IPS-15b (cell line): ENCODE measurements around the gene DIAPH3.

Source experiments
- H3K27me3 ChIP-seq: one replicate; pipeline ENCODE4 v1.6.1; 2013; ENCODE audit warnings: low read length; ENCODE audit not compliant: control insufficient read depth, insufficient read depth
- H3K36me3 ChIP-seq: one replicate; pipeline ENCODE4 v1.6.1; 2013; ENCODE audit warnings: low read length; ENCODE audit not compliant: control insufficient read depth, insufficient read depth
- H3K4me1 ChIP-seq: one replicate; pipeline ENCODE4 v1.6.1; 2013; ENCODE audit warnings: mild to moderate bottlenecking, low read length; ENCODE audit not compliant: control insufficient read depth, insufficient read depth
- H3K4me3 ChIP-seq: one replicate; pipeline ENCODE4 v1.5.1; 2013; ENCODE audit warnings: low read depth, low read length
- H3K9ac ChIP-seq: one replicate; pipeline ENCODE4 v1.6.1; 2013; ENCODE audit warnings: low read depth, mild to moderate bottlenecking, low read length
- H3K9me3 ChIP-seq: one replicate; pipeline ENCODE4 v1.6.1; 2013; ENCODE audit warnings: mild to moderate bottlenecking, low read length; ENCODE audit not compliant: control insufficient read depth, insufficient read depth

DIAPH3 gene

DNA sequence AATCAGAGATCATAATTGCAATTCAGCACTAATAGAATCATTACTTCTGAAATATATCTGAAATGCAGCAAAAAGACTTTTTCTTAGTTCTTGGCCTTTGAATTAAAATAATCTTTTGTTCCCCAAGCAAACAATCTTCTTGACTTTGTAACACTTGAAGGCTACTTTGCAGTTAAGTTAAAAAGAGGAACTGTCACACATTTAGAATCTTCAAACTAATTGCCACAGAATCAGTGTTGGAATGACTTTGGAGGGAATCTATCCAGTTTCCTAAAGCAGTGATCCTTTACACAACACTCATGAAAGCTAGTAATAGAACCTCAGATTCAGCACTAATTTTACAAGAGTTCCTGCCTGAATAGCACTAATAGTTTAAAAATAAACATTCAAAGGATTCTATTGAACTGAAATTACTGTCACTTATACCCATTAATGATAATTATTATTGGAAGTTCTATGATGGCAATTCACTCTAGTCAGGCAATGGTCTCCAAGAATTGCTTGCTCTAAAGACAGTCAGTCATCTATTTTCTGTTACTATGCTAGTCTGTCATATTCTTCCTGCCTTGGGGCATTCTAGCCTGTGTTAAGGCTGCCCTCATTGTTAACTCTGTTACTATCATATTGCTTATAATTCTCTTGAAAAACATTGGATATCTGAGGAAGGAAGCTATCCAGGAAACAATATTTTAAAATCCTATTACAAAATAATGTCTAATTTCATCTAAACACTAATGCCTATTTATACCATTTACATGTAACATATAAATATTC lies 362.4 kb downstream of the DIAPH3 start:
- Histone ChIP-seq H3K27me3 (no peaks in the 10 kb centered on the region), H3K4me1 (peaks cover 3% of the 10 kb centered on the region), H3K36me3 (no peaks in the 10 kb centered on the region), H3K9me3 (no peaks in the 10 kb centered on the region), H3K9ac (no peak overlapping the region), H3K4me3 (no peak overlapping the region)

DNA sequence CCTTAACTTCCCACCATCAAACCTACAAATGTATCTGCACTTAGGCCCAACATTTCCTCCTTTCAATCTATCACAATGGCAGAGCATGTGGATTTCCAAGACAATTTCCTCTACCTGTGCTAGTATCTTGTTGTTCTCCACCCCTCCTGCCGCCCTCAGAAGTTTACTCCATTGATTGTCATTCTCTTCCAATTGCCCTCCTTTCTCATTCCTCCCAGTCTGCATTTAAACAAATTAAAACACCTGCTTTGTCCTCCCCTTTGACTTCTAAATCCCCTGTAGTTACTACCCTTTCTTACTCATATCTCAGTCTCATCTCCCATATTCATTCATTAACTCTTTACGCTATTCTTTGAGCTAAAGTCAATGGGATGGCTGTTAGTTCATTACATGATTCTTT lies 370.6 kb downstream of the DIAPH3 start:
- Histone ChIP-seq H3K9me3 (no peaks in the 10 kb centered on the region), H3K36me3 (no peaks in the 10 kb centered on the region), H3K4me3 (no peak overlapping the region), H3K9ac (no peak overlapping the region), H3K27me3 (no peaks in the 10 kb centered on the region), H3K4me1 (peaks cover 15% of the 10 kb centered on the region)

DNA sequence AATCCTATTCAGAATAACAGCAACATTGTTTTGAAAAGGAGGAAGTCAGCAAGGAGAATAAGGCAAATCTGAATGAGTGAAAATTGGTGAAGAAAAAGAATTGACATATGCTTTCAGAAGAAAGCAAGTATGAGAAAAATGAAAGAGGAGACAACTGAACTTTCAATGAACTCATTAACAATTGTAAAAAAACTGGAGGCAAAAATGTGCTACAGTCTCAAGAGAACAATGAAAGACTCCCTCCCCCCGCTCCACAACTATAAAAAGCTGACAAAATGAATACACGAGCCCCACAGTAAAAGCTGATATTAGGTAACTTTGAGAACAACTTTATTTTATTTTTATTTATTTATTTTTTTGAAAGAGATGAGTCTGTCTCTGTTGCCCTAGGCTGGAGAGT lies 373.1 kb downstream of the DIAPH3 start:
- H3K4me3 ChIP-seq, result no peak overlapping the region
- no peaks in the 10 kb centered on the region for H3K36me3 ChIP-seq
- no peaks in the 10 kb centered on the region for H3K9me3 ChIP-seq
- H3K27me3 ChIP-seq, result no peaks in the 10 kb centered on the region
- peaks cover 15% of the 10 kb centered on the region for H3K4me1 ChIP-seq
- H3K9ac ChIP-seq, result no peak overlapping the region

DNA sequence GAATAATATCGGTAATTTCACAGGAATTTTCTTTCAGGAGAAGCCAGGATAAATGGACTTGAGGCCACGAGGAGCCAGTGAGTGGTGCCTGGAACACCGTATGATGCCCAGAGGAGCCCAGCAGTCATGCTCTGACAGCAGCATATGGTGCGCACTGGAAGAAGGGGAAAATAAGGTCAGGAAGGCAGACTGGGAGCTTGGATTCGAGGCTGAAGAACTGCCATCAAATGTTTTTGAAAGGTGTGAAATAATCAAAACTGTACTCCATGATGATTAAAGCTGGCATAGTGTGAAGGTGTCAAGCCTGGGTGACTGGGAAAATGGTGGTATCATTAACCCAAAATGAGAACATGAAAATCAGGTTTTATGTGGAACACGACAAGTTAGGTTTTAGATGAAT lies 374.2 kb downstream of the DIAPH3 start:
- Histone ChIP-seq H3K9ac (no peak overlapping the region), H3K9me3 (no peaks in the 10 kb centered on the region), H3K27me3 (no peaks in the 10 kb centered on the region), H3K4me3 (no peak overlapping the region), H3K4me1 (peaks cover 15% of the 10 kb centered on the region), H3K36me3 (no peaks in the 10 kb centered on the region)

DNA sequence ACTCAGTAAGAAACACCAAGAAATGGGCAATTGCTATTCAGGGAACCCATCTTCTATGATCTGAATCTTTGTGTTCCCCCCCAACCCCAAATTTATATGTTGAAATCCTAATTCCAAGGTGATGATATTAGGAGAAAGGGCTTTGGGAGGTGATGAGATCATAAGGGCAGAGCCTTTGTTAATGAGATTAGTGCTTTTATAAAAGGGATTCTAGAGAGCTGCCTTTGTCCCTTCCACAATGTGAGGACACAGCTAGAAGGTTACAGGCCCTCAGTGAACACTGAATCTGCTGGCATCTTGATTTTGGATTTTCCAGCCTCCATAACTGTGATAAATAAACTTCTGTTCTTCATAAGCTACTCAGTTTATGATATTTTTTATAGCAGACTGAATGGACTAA lies 376.0 kb downstream of the DIAPH3 start:
- Histone ChIP-seq H3K4me1 (peaks cover 6% of the 10 kb centered on the region), H3K9me3 (no peaks in the 10 kb centered on the region), H3K9ac (no peak overlapping the region), H3K4me3 (no peak overlapping the region), H3K36me3 (no peaks in the 10 kb centered on the region), H3K27me3 (no peaks in the 10 kb centered on the region)

DNA sequence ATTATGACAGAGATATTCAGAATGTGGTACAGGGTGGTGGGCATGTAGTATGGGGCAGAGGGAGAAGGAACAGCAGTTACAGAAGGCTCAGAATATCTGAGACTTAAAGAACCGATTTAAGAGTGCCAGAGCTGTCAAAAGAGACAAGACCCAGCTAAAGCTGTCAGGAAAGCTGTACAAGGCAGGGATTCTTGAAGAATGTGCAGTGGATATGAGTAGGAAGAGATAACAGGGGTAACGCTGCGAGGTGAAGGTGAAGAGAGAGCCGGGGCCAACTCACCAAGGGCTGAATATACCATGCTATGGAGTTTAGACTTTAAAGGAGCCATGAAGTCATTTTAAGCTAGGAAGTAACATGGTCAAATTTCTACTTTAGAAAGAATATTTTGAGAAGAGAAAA lies 381.0 kb downstream of the DIAPH3 start:
- Histone ChIP-seq H3K4me3 (no peak overlapping the region), H3K9me3 (no peaks in the 10 kb centered on the region), H3K36me3 (no peaks in the 10 kb centered on the region)

DNA sequence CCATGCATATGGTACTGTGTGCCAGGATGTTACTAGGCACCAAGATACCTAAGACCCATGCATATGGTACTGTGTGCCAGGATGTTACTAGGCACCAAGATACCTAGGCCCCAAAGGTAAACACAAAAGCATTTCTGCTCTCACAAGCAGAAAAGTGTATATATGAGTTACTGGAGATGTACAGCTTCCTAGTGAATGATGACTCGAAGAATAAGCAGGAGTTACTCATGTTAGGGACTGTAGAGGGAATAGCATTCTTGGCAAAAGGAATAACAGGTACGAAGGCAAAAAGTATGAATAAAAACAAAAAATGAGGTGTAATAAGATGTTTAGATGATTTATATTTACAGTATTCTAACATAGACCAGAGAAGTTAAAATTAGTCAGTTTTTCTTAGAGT lies 383.7 kb downstream of the DIAPH3 start:
- Histone ChIP-seq H3K9ac (no peak overlapping the region), H3K4me1 (no peaks in the 10 kb centered on the region), H3K36me3 (no peaks in the 10 kb centered on the region), H3K27me3 (no peaks in the 10 kb centered on the region), H3K4me3 (no peak overlapping the region), H3K9me3 (no peaks in the 10 kb centered on the region)

More for the DNA sequence above, 381.0 kb downstream of the DIAPH3 start:
- no peak overlapping the region for H3K9ac ChIP-seq
- no peaks in the 10 kb centered on the region for H3K4me1 ChIP-seq
- H3K27me3 ChIP-seq, result no peaks in the 10 kb centered on the region

DNA sequence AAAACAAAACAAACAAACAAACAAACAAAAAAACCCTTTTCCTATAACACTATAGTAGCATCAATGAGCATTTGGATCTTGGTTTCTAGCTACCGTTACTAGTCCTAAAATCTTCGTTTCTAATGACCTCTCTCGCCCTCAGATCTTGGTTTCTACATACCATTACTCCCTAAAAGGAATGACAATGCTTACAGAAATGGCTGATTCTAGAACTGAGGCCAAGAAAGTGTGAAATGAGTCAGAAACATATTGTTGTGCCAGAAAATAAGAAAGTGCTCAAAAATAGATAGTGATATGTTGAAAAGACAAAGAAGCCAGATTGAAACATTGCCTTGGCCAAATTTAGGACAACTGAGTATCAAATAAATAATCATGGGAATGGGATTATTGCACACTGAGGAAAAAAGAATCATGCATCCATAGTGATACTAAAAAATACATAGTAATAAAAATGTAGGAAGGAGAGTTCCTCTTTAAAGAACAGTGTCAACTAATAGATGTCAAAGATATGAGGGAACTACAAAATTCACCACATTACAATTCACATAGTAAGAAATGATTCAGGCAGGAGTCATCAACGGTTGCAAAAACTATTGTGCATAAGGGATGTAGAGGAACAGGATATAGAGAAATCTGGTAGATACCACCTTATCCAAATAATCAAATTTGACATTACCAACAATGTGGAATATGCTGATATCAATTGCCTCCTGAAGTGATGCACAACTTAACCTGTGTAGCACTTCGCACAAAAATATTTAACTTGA lies 386.6 kb downstream of the DIAPH3 start:
- Histone ChIP-seq H3K4me3 (no peak overlapping the region), H3K4me1 (no peaks in the 10 kb centered on the region), H3K36me3 (no peaks in the 10 kb centered on the region), H3K27me3 (no peaks in the 10 kb centered on the region), H3K9ac (no peak overlapping the region), H3K9me3 (no peaks in the 10 kb centered on the region)

DNA sequence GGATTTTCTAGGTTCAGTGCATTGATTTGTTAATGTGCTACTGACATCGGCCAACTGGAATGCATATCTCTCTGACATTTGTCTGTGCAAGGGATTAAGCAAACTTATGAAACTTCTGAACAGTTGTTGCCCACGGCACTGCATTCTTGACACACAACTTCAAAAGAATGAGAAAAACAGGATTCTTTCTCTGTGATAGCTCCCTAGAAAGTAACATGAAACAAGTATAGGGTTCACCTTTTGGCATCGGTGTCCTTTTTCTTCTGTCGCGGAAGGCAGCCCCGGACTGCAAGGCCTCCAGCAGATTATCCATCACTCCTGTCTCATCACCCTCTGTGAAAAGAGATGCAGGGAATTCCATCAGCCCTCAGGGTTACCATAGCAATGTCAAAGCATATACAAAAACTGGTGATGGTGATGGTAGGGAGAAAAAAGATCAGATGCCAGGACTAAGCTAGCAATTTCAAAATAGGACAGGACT lies 389.2 kb downstream of the DIAPH3 start:
- no peaks in the 10 kb centered on the region for H3K27me3 ChIP-seq
- H3K4me1 ChIP-seq, result no peaks in the 10 kb centered on the region
- no peak overlapping the region for H3K4me3 ChIP-seq
- no peaks in the 10 kb centered on the region for H3K9me3 ChIP-seq
- no peaks in the 10 kb centered on the region for H3K36me3 ChIP-seq
- H3K9ac ChIP-seq, result no peak overlapping the region

DNA sequence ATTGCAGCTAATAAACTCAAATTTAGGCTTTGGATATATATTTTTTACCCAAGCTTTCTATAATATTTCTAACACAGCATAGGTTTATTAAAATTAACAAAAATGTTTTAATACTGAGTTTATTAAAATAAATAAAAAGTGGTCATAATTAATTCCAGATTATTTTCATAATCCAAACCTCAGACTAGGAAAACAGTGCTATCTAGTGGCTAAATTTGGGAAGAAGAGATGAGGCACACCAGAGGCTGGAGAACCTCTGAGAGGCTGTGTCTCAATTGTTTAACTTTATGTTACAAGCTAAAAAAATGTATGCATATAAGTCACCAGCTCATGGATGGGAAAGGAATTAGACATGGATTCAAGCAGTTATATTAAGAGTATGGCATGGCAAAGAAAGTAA lies 392.5 kb downstream of the DIAPH3 start:
- no peak overlapping the region for H3K4me3 ChIP-seq
- no peak overlapping the region for H3K9ac ChIP-seq
- no peaks in the 10 kb centered on the region for H3K27me3 ChIP-seq
- H3K36me3 ChIP-seq, result no peaks in the 10 kb centered on the region
- no peaks in the 10 kb centered on the region for H3K9me3 ChIP-seq
- H3K4me1 ChIP-seq, result peaks cover 4% of the 10 kb centered on the region

DNA sequence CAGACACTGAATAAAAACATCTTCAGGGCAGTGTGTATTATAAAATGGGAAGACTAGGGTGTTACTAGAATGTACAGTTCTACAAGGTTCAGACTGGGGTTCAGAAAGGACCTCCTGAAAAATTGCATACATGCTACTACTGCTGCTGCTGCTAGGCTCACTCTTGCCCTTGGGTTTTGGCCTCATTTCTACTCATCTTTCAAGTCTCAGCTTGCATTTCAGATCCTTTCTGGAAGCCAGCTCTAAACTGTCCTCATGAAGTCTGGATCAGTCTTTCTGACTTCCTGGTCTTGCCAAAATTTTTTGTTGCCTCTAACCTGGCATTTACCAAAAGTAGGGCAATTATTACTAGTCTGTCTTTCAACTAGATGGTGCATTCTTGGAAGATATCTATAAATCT lies 393.3 kb downstream of the DIAPH3 start:
- Histone ChIP-seq H3K4me3 (no peak overlapping the region), H3K27me3 (no peaks in the 10 kb centered on the region), H3K4me1 (peaks cover 4% of the 10 kb centered on the region), H3K9ac (no peak overlapping the region), H3K36me3 (no peaks in the 10 kb centered on the region), H3K9me3 (no peaks in the 10 kb centered on the region)

DNA sequence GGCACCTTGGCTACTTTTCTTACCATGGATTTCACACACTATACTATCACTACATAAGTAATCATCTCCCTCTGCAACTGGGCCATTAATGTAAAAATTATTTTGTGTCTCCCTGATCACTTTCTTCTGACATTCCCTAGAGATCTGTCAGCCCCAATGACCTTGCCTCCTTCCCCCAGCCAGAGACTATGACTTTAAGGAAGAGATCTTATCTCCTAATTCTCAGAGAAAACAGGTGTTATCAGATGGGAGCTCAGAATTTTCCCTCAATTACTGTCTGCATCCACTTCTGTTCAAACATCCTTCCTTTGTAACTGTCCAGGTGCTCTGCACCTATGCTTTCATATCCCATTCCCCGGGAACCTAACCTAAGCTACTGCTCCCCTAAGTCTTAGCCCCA lies 397.5 kb downstream of the DIAPH3 start:
- no peak overlapping the region for H3K4me3 ChIP-seq
- H3K36me3 ChIP-seq, result no peaks in the 10 kb centered on the region
- peaks cover 4% of the 10 kb centered on the region for H3K4me1 ChIP-seq
- no peaks in the 10 kb centered on the region for H3K9me3 ChIP-seq
- no peak overlapping the region for H3K9ac ChIP-seq
- H3K27me3 ChIP-seq, result no peaks in the 10 kb centered on the region
